ENCODE data around the gene HOXD4.

GRCh38 chr2:176138923-176139660 is 12.3 kb upstream of the HOXD4 start:
- no peak for TF ChIP-seq CTCF (IDR thresholded peaks at IDR 0.05)
- no peak for TF ChIP-seq POLR2AphosphoS2 (conservative IDR thresholded peaks at IDR 0.05; ENCODE audit: low read length)
- no peak for TF ChIP-seq SMC3 (IDR thresholded peaks at IDR 0.05)
- no peak for TF ChIP-seq ZC3H11A (IDR thresholded peaks at IDR 0.05)
- no peak for TF ChIP-seq JUNB (IDR thresholded peaks at IDR 0.05)
- TF ChIP-seq RAD21 (conservative IDR thresholded peaks at IDR 0.05 in 1 of 2, IDR thresholded peaks at IDR 0.05 in 1 of 2) = no peak
- TF ChIP-seq BHLHE40 (IDR thresholded peaks at IDR 0.05; ENCODE audit: low read depth, low read length) = no peak
- TF ChIP-seq MYC (IDR thresholded peaks at IDR 0.05; ENCODE audit: borderline replicate concordance, low read length) = no peak
- no peak for TF ChIP-seq HMGXB4 (CRISPR knock-in tag; IDR thresholded peaks at IDR 0.05; ENCODE audit: borderline replicate concordance)
- no peak for TF ChIP-seq POLR2A (IDR thresholded peaks at IDR 0.05; ENCODE audit: low read length)
